ENCODE results near the gene UBE2O. TPM values are rescaled to one million over a fixed set of nuclear protein-coding genes. Genes with fewer than 3 reads are reported as not detected.

Gene UBE2O
- total RNA-seq, 1 experiment from 2014 or later: 68.9 TPM

DNA sequence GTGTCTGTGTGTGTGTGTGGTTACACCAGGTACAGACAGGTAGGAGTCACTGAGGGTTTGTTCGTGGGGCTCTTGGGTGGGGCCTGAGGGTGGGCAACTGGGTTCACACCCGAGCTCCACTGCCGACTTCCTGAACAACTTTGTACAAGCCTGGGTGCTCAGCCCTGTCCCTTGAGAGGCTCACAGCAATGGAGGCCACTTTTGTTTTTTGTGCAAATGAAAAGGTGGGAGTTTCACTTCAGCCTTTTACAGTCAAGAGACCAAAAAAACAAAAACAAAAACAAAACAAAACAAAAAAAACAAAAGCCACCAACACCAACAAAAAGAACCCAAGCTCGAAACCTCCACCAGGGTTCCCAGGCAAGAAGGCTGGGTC, 45.9 kb upstream of the UBE2O start (continued):
- TF ChIP-seq ATF2 (CRISPR knock-in tag; IDR thresholded peaks at IDR 0.05; ENCODE audit: borderline replicate concordance, low read depth) (no peak), OVOL2 (CRISPR knock-in tag; IDR thresholded peaks at IDR 0.05; ENCODE audit: borderline replicate concordance) (no peak), KAT7 (CRISPR knock-in tag; IDR thresholded peaks at IDR 0.05; ENCODE audit: borderline replicate concordance) (no peak), FOXK1 (CRISPR knock-in tag; IDR thresholded peaks at IDR 0.05) (no peak), JAZF1 (CRISPR knock-in tag; IDR thresholded peaks at IDR 0.05) (no peak), SMAD4 (CRISPR knock-in tag; IDR thresholded peaks at IDR 0.05) (no peak)
- TF ChIP-seq, protein P1, sequence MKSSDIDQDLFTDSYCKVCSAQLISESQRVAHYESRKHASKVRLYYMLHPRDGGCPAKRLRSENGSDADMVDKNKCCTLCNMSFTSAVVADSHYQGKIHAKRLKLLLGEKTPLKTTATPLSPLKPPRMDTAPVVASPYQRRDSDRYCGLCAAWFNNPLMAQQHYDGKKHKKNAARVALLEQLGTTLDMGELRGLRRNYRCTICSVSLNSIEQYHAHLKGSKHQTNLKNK (CRISPR knock-in tag; IDR thresholded peaks at IDR 0.05): no peak

- peak; percentile 60 for DNase-seq (ENCODE audit: low spot score)
- no peaks in the 10 kb centered on the region for H3K36me3 Mint-ChIP-seq
- H3K4me3 Mint-ChIP-seq: no peak overlapping the region
- H3K4me1 Mint-ChIP-seq: peaks cover 48% of the 10 kb centered on the region
- TF ChIP-seq SOX15 (CRISPR knock-in tag; IDR thresholded peaks at IDR 0.05) (no peak), SMAD4 (CRISPR knock-in tag; IDR thresholded peaks at IDR 0.05) (no peak), GABPB1 (CRISPR knock-in tag; IDR thresholded peaks at IDR 0.05) (no peak), TEAD1 (CRISPR knock-in tag; IDR thresholded peaks at IDR 0.05) (no peak), ZNF317 (CRISPR knock-in tag; IDR thresholded peaks at IDR 0.05; ENCODE audit: borderline replicate concordance, low read depth) (no peak), ATF1 (CRISPR knock-in tag; IDR thresholded peaks at IDR 0.05) (no peak), ZBTB21 (CRISPR knock-in tag; IDR thresholded peaks at IDR 0.05; ENCODE audit: borderline replicate concordance) (no peak), CBFB (CRISPR knock-in tag; IDR thresholded peaks at IDR 0.05; ENCODE audit: low read depth) (no peak), FOXJ3 (CRISPR knock-in tag; IDR thresholded peaks at IDR 0.05; ENCODE audit: borderline replicate concordance) (no peak), ZNF396 (CRISPR knock-in tag; IDR thresholded peaks at IDR 0.05; ENCODE audit: borderline replicate concordance) (no peak), HMGXB4 (CRISPR knock-in tag; IDR thresholded peaks at IDR 0.05) (no peak), AR (CRISPR knock-in tag; IDR thresholded peaks at IDR 0.05) (no peak), JAZF1 (CRISPR knock-in tag; IDR thresholded peaks at IDR 0.05) (no peak)
- TF ChIP-seq, protein P2, sequence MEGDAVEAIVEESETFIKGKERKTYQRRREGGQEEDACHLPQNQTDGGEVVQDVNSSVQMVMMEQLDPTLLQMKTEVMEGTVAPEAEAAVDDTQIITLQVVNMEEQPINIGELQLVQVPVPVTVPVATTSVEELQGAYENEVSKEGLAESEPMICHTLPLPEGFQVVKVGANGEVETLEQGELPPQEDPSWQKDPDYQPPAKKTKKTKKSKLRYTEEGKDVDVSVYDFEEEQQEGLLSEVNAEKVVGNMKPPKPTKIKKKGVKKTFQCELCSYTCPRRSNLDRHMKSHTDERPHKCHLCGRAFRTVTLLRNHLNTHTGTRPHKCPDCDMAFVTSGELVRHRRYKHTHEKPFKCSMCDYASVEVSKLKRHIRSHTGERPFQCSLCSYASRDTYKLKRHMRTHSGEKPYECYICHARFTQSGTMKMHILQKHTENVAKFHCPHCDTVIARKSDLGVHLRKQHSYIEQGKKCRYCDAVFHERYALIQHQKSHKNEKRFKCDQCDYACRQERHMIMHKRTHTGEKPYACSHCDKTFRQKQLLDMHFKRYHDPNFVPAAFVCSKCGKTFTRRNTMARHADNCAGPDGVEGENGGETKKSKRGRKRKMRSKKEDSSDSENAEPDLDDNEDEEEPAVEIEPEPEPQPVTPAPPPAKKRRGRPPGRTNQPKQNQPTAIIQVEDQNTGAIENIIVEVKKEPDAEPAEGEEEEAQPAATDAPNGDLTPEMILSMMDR (IDR thresholded peaks at IDR 0.05): no peak
- TF ChIP-seq, protein P3, sequence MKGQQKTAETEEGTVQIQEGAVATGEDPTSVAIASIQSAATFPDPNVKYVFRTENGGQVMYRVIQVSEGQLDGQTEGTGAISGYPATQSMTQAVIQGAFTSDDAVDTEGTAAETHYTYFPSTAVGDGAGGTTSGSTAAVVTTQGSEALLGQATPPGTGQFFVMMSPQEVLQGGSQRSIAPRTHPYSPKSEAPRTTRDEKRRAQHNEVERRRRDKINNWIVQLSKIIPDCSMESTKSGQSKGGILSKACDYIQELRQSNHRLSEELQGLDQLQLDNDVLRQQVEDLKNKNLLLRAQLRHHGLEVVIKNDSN (CRISPR knock-in tag; IDR thresholded peaks at IDR 0.05): no peak
- peak overlapping the region; percentile 32; the same call in 1 of the 2 replicates for H3K27ac Mint-ChIP-seq
- ChIA-PET POLR2A (no interaction called here), CTCF (interaction anchor here (0.6 to 5.1 kb wide), 13 partner anchors 11 to 218 kb away, joined by 3 to 30 read pairs (median 4); partner anchors contain the start of gene SPHK1)
- ATAC-seq: peak; percentile 5; the same call in 1 of the 2 replicates
- no peaks in the 10 kb centered on the region for H3K9me3 Mint-ChIP-seq
- H3K27me3 Mint-ChIP-seq (ENCODE audit: low read depth): peaks cover 5% of the 10 kb centered on the region
Measured at GRCh38 chr17:76497979-76498875, 45.3 kb upstream of the UBE2O start.
